ENCODE results near the gene LEPROT. TPM values are rescaled to one million over a fixed set of nuclear protein-coding genes. Genes with fewer than 3 reads are reported as not detected.

The LEPROT gene
- total RNA-seq, 4 donors from 2014 or later, result 18.4 to 91.9 (median 68.6) TPM

- no peaks in the 10 kb centered on the region for H3K4me1 ChIP-seq
- H3K4me3 ChIP-seq, result no peak overlapping the region
- TF ChIP-seq CTCF (IDR thresholded peaks at IDR 0.05) (no peak), POLR2A (IDR thresholded peaks at IDR 0.05) (no peak)
- H3K36me3 ChIP-seq, result no peaks in the 10 kb centered on the region
- H3K9me3 ChIP-seq, result no peaks in the 10 kb centered on the region
- H3K27ac ChIP-seq, result peak overlapping the region; percentile 47 to 62
- intact Hi-C loops (cut with DNase I; ENCODE audit: low total_unique reads), result no loop called here
- DNase-seq, result no peak
- H3K27me3 ChIP-seq, result no peaks in the 10 kb centered on the region
These were observed 8.6 kb downstream of the LEPROT start for GRCh38 chr1:65429078-65429477.

- Histone ChIP-seq H3K27me3 (no peaks in the 10 kb centered on the region), H3K4me1 (no peaks in the 10 kb centered on the region), H3K36me3 (no peaks in the 10 kb centered on the region), H3K4me3 (no peak overlapping the region), H3K27ac (peak overlapping the region; percentile 47 to 62), H3K9me3 (no peaks in the 10 kb centered on the region)
- no peak for TF ChIP-seq POLR2A (IDR thresholded peaks at IDR 0.05)
- DNase-seq, result no peak
- intact Hi-C loops (cut with DNase I; ENCODE audit: low total_unique reads), result no loop called here
These were observed 9.3 kb downstream of the LEPROT start for GRCh38 chr1:65429806-65430205.

- intact Hi-C loops (cut with DNase I; ENCODE audit: low total_unique reads), result no loop called here
- Histone ChIP-seq H3K4me3 (no peak overlapping the region), H3K9me3 (no peaks in the 10 kb centered on the region), H3K27me3 (no peaks in the 10 kb centered on the region), H3K36me3 (no peaks in the 10 kb centered on the region), H3K4me1 (no peaks in the 10 kb centered on the region), H3K27ac (peak overlapping the region; percentile 47 to 62)
- TF ChIP-seq POLR2A (IDR thresholded peaks at IDR 0.05) (no peak), CTCF (IDR thresholded peaks at IDR 0.05) (peak; percentile 48 to 57 (median 56))
- no peak for DNase-seq
These were observed 10.7 kb downstream of the LEPROT start for GRCh38 chr1:65431111-65431705.

GRCh38 chr1:65432918-65433317 lies 12.4 kb downstream of the LEPROT start:
- intact Hi-C loops (cut with DNase I; ENCODE audit: low total_unique reads), result no loop called here
- DNase-seq, result no peak
- Histone ChIP-seq H3K36me3 (no peaks in the 10 kb centered on the region), H3K4me3 (no peak overlapping the region), H3K4me1 (no peaks in the 10 kb centered on the region), H3K9me3 (no peaks in the 10 kb centered on the region), H3K27ac (no peak overlapping the region), H3K27me3 (no peaks in the 10 kb centered on the region)
- TF ChIP-seq POLR2A (IDR thresholded peaks at IDR 0.05) (no peak), CTCF (IDR thresholded peaks at IDR 0.05) (no peak)

GRCh38 chr1:65434255-65434654 lies 13.8 kb downstream of the LEPROT start:
- intact Hi-C loops (cut with DNase I; ENCODE audit: low total_unique reads), result no loop called here
- no peaks in the 10 kb centered on the region for H3K27me3 ChIP-seq
- no peak overlapping the region for H3K27ac ChIP-seq
- H3K4me3 ChIP-seq, result no peak overlapping the region
- no peaks in the 10 kb centered on the region for H3K4me1 ChIP-seq
- DNase-seq, result no peak
- no peaks in the 10 kb centered on the region for H3K36me3 ChIP-seq
- H3K9me3 ChIP-seq, result no peaks in the 10 kb centered on the region
- TF ChIP-seq POLR2A (IDR thresholded peaks at IDR 0.05), result no peak
- TF ChIP-seq CTCF (IDR thresholded peaks at IDR 0.05), result no peak

GRCh38 chr1:65434760-65435159 lies 14.3 kb downstream of the LEPROT start:
- Histone ChIP-seq H3K4me3 (no peak overlapping the region), H3K4me1 (no peaks in the 10 kb centered on the region), H3K9me3 (no peaks in the 10 kb centered on the region), H3K27me3 (no peaks in the 10 kb centered on the region), H3K36me3 (no peaks in the 10 kb centered on the region), H3K27ac (peak overlapping the region in 1 of 2 donors; percentile 4)
- DNase-seq, result no peak
- intact Hi-C loops (cut with DNase I; ENCODE audit: low total_unique reads), result no loop called here
- TF ChIP-seq POLR2A (IDR thresholded peaks at IDR 0.05), result no peak

Measured in uterus (tissue), 4 donors.